Myocyte (in vitro differentiated cells): ENCODE measurements around the gene CYP26B1. TPM values are rescaled to one million over a fixed set of nuclear protein-coding genes. Genes with fewer than 3 reads are reported as not detected.

Experiments
- DNase-seq: peaks from one replicate; pipeline ENCODE4 v3.0.0-alpha.2; 2012; ENCODE audit warnings: low read depth
- total RNA-seq: library from RNA; depleted of rRNA; stranded (reverse); fragments of >200 nt; gene quantifications from 2 replicates; pipeline ENCODE4 v1.2.3, GENCODE V29; 2014

Gene CYP26B1
- total RNA-seq, 1 donor from 2014 or later, result 0.19 TPM

GRCh38 chr2:72130659-72131360 is 16.9 kb downstream of the CYP26B1 start:
- DNase-seq, result no peak

GRCh38 chr2:72129681-72130340 is 17.9 kb downstream of the CYP26B1 start:
- DNase-seq, result no peak

- DNase-seq, result no peak
Measured at GRCh38 chr2:72128843-72129227, 18.8 kb downstream of the CYP26B1 start.

- no peak for DNase-seq
Measured at GRCh38 chr2:72128059-72128842, 19.4 kb downstream of the CYP26B1 start.

GRCh38 chr2:72127401-72128058 is 20.1 kb downstream of the CYP26B1 start:
- DNase-seq, result no peak

GRCh38 chr2:72126186-72127100 is 21.2 kb downstream of the CYP26B1 start:
- DNase-seq, result no peak

GRCh38 chr2:72124376-72124775 is 23.3 kb downstream of the CYP26B1 start:
- no peak for DNase-seq

GRCh38 chr2:72121153-72121552 is 26.5 kb downstream of the CYP26B1 start:
- no peak for DNase-seq

- no peak for DNase-seq
Measured at GRCh38 chr2:72118951-72119350, 28.7 kb downstream of the CYP26B1 start.

GRCh38 chr2:72118386-72118785 is 29.3 kb downstream of the CYP26B1 start:
- no peak for DNase-seq

- DNase-seq, result no peak
Measured at GRCh38 chr2:72117718-72118117, 29.9 kb downstream of the CYP26B1 start.

GRCh38 chr2:72117029-72117428 is 30.6 kb downstream of the CYP26B1 start:
- no peak for DNase-seq

- no peak for DNase-seq
Measured at GRCh38 chr2:72116081-72116533, 31.6 kb downstream of the CYP26B1 start.

- DNase-seq, result peak; percentile 87
Measured at GRCh38 chr2:72115110-72116080, 32.3 kb downstream of the CYP26B1 start.

GRCh38 chr2:72114693-72115051 is 33.0 kb downstream of the CYP26B1 start:
- DNase-seq, result no peak

GRCh38 chr2:72113847-72114692 is 33.6 kb downstream of the CYP26B1 start:
- peak; percentile 36 for DNase-seq

- DNase-seq, result peak; percentile 55
Measured at GRCh38 chr2:72112981-72113846, 34.4 kb downstream of the CYP26B1 start.
